Memory B cell (primary cell): Measurements from ENCODE around the gene NRXN3.

Experiments
- ATAC-seq: fragments of 150-1000 bp; cut with Tn5 transposase; 2 replicates; pipeline ENCODE4 v1.10.0; 2021; ENCODE audit warnings: low read depth, mild to moderate bottlenecking, moderate library complexity
- DNase-seq, 2 donors: peaks; one replicate each; pipeline ENCODE4 v3.0.0; 2022; ENCODE audit warnings: low spot score in 2 of 2
- H3K27ac Mint-ChIP-seq: one replicate; pipeline ENCODE4 v1.8.0; 2022; ENCODE audit warnings: mild to moderate bottlenecking, moderate library complexity, mixed read lengths
- H3K27me3 Mint-ChIP-seq: one replicate; pipeline ENCODE4 v1.8.0; 2022; ENCODE audit warnings: mixed read lengths
- H3K36me3 Mint-ChIP-seq: one replicate; pipeline ENCODE4 v1.8.0; 2022; ENCODE audit warnings: mild to moderate bottlenecking, mixed read lengths
- H3K4me1 Mint-ChIP-seq: one replicate; pipeline ENCODE4 v1.8.0; 2022; ENCODE audit warnings: mixed read lengths
- H3K4me3 Mint-ChIP-seq: one replicate; pipeline ENCODE4 v1.8.0; 2022; ENCODE audit warnings: mild to moderate bottlenecking, moderate library complexity, mixed read lengths
- H3K9me3 Mint-ChIP-seq: one replicate; pipeline ENCODE4 v1.8.0; 2022; ENCODE audit warnings: mixed read lengths

Gene NRXN3

GRCh38 chr14:79248126-79248525 is 1078.0 kb downstream of the NRXN3 start:
- H3K4me3 Mint-ChIP-seq = no peak overlapping the region
- DNase-seq = no peak
- H3K36me3 Mint-ChIP-seq = no peaks in the 10 kb centered on the region
- H3K4me1 Mint-ChIP-seq = no peaks in the 10 kb centered on the region
- no peak overlapping the region for H3K27ac Mint-ChIP-seq
- ATAC-seq = no peak
- H3K27me3 Mint-ChIP-seq = no peaks in the 10 kb centered on the region
- peaks cover 16% of the 10 kb centered on the region for H3K9me3 Mint-ChIP-seq

GRCh38 chr14:79248771-79249170 is 1078.6 kb downstream of the NRXN3 start:
- peaks cover 16% of the 10 kb centered on the region for H3K9me3 Mint-ChIP-seq
- H3K4me3 Mint-ChIP-seq = no peak overlapping the region
- H3K27ac Mint-ChIP-seq = no peak overlapping the region

GRCh38 chr14:79251278-79251677 is 1081.1 kb downstream of the NRXN3 start:
- Mint-ChIP-seq H3K36me3 (no peaks in the 10 kb centered on the region), H3K27ac (no peak overlapping the region), H3K4me3 (no peak overlapping the region), H3K27me3 (no peaks in the 10 kb centered on the region), H3K9me3 (peaks cover 16% of the 10 kb centered on the region), H3K4me1 (no peaks in the 10 kb centered on the region)
- DNase-seq (no peak), ATAC-seq (no peak)

More at GRCh38 chr14:79248771-79249170, 1078.6 kb downstream of the NRXN3 start:
- H3K27me3 Mint-ChIP-seq = no peaks in the 10 kb centered on the region
- ATAC-seq (no peak), DNase-seq (no peak)
- H3K36me3 Mint-ChIP-seq = no peaks in the 10 kb centered on the region
- H3K4me1 Mint-ChIP-seq = no peaks in the 10 kb centered on the region

GRCh38 chr14:79253576-79253975 is 1083.4 kb downstream of the NRXN3 start:
- H3K9me3 Mint-ChIP-seq = peaks cover 13% of the 10 kb centered on the region
- no peak overlapping the region for H3K27ac Mint-ChIP-seq
- DNase-seq (no peak), ATAC-seq (no peak)
- H3K4me1 Mint-ChIP-seq = no peaks in the 10 kb centered on the region
- no peaks in the 10 kb centered on the region for H3K36me3 Mint-ChIP-seq
- no peak overlapping the region for H3K4me3 Mint-ChIP-seq
- H3K27me3 Mint-ChIP-seq = no peaks in the 10 kb centered on the region

- Mint-ChIP-seq H3K27me3 (no peaks in the 10 kb centered on the region), H3K9me3 (peaks cover 12% of the 10 kb centered on the region), H3K4me1 (no peaks in the 10 kb centered on the region), H3K4me3 (no peak overlapping the region), H3K27ac (no peak overlapping the region), H3K36me3 (no peaks in the 10 kb centered on the region)
- ATAC-seq = no peak
- no peak for DNase-seq
These were observed 1084.0 kb downstream of the NRXN3 start for GRCh38 chr14:79254069-79254775.

GRCh38 chr14:79256380-79256779 is 1086.2 kb downstream of the NRXN3 start:
- Mint-ChIP-seq H3K36me3 (no peaks in the 10 kb centered on the region), H3K27me3 (no peaks in the 10 kb centered on the region), H3K4me1 (no peaks in the 10 kb centered on the region), H3K9me3 (peaks cover 9% of the 10 kb centered on the region), H3K27ac (no peak overlapping the region), H3K4me3 (no peak overlapping the region)
- DNase-seq (no peak), ATAC-seq (no peak)

GRCh38 chr14:79260406-79260805 is 1090.2 kb downstream of the NRXN3 start:
- no peak for ATAC-seq

GRCh38 chr14:79265366-79265946 is 1095.3 kb downstream of the NRXN3 start:
- H3K4me3 Mint-ChIP-seq = no peak overlapping the region
- no peak for ATAC-seq

More at GRCh38 chr14:79260406-79260805, 1090.2 kb downstream of the NRXN3 start:
- no peaks in the 10 kb centered on the region for H3K4me1 Mint-ChIP-seq
- no peaks in the 10 kb centered on the region for H3K27me3 Mint-ChIP-seq
- H3K9me3 Mint-ChIP-seq = peaks cover 5% of the 10 kb centered on the region
- no peak overlapping the region for H3K4me3 Mint-ChIP-seq
- no peak overlapping the region for H3K27ac Mint-ChIP-seq
- no peak for DNase-seq
- H3K36me3 Mint-ChIP-seq = no peaks in the 10 kb centered on the region

GRCh38 chr14:79270361-79270760 is 1100.2 kb downstream of the NRXN3 start:
- Mint-ChIP-seq H3K4me1 (no peaks in the 10 kb centered on the region), H3K27ac (no peak overlapping the region), H3K9me3 (peaks cover 1% of the 10 kb centered on the region), H3K4me3 (no peak overlapping the region), H3K27me3 (no peaks in the 10 kb centered on the region), H3K36me3 (no peaks in the 10 kb centered on the region)
- DNase-seq (no peak), ATAC-seq (no peak)

More at GRCh38 chr14:79265366-79265946, 1095.3 kb downstream of the NRXN3 start:
- Mint-ChIP-seq H3K27ac (no peak overlapping the region), H3K27me3 (no peaks in the 10 kb centered on the region), H3K4me1 (no peaks in the 10 kb centered on the region), H3K36me3 (no peaks in the 10 kb centered on the region), H3K9me3 (peaks cover 6% of the 10 kb centered on the region)
- DNase-seq = no peak

- DNase-seq (no peak), ATAC-seq (no peak)
- Mint-ChIP-seq H3K36me3 (no peaks in the 10 kb centered on the region), H3K9me3 (no peaks in the 10 kb centered on the region), H3K4me3 (no peak overlapping the region), H3K27me3 (no peaks in the 10 kb centered on the region), H3K27ac (no peak overlapping the region), H3K4me1 (no peaks in the 10 kb centered on the region)
These were observed 1100.9 kb downstream of the NRXN3 start for GRCh38 chr14:79271122-79271521.

GRCh38 chr14:79274641-79275291 is 1104.6 kb downstream of the NRXN3 start:
- ATAC-seq = no peak

GRCh38 chr14:79275292-79275655 is 1105.1 kb downstream of the NRXN3 start:
- H3K9me3 Mint-ChIP-seq = peaks cover 2% of the 10 kb centered on the region
- ATAC-seq (no peak), DNase-seq (no peak)
- peaks cover 3% of the 10 kb centered on the region for H3K27me3 Mint-ChIP-seq
- no peak overlapping the region for H3K27ac Mint-ChIP-seq
- no peaks in the 10 kb centered on the region for H3K4me1 Mint-ChIP-seq
- H3K4me3 Mint-ChIP-seq = no peak overlapping the region
- no peaks in the 10 kb centered on the region for H3K36me3 Mint-ChIP-seq

More at GRCh38 chr14:79274641-79275291, 1104.6 kb downstream of the NRXN3 start:
- H3K4me1 Mint-ChIP-seq = no peaks in the 10 kb centered on the region
- H3K27ac Mint-ChIP-seq = no peak overlapping the region
- H3K9me3 Mint-ChIP-seq = no peaks in the 10 kb centered on the region
- no peaks in the 10 kb centered on the region for H3K36me3 Mint-ChIP-seq
- no peak overlapping the region for H3K4me3 Mint-ChIP-seq
- no peaks in the 10 kb centered on the region for H3K27me3 Mint-ChIP-seq
- no peak for DNase-seq

- peaks cover 6% of the 10 kb centered on the region for H3K27me3 Mint-ChIP-seq
- no peaks in the 10 kb centered on the region for H3K4me1 Mint-ChIP-seq
- H3K36me3 Mint-ChIP-seq = peaks cover 2% of the 10 kb centered on the region
- no peak overlapping the region for H3K4me3 Mint-ChIP-seq
- peaks cover 2% of the 10 kb centered on the region for H3K9me3 Mint-ChIP-seq
- DNase-seq (no peak), ATAC-seq (no peak)
- H3K27ac Mint-ChIP-seq = no peak overlapping the region
These were observed 1108.2 kb downstream of the NRXN3 start for GRCh38 chr14:79278286-79278797.
